SK-N-MC (cell line): ENCODE results near the gene SLC30A2.

Source experiments
- EZH2 ChIP-seq: fragments of 200-600 bp; sonication (generic); IDR thresholded peaks from one replicate; pipeline ENCODE4 v1.6.1; 2017; ENCODE audit warnings: antibody characterized with exemption
- FOXP2 ChIP-seq: optimal IDR thresholded peaks from 2 replicates; pipeline ENCODE3; 2011; ENCODE audit warnings: mild to moderate bottlenecking, moderate library complexity; ENCODE audit not compliant: insufficient read depth; ENCODE audit errors: extremely low read length, control extremely low read depth
- POLR2AphosphoS5 ChIP-seq: IDR thresholded peaks from 2 replicates; pipeline ENCODE4 v1.6.1; 2012; ENCODE audit warnings: mild to moderate bottlenecking, low read depth, low read length, borderline replicate concordance

GRCh38 chr1:25989440-25990234 lies 56.3 kb downstream of the SLC30A2 start:
- no peak for TF ChIP-seq EZH2
- no peak for TF ChIP-seq POLR2AphosphoS5
- TF ChIP-seq FOXP2 = no peak
